ENCODE measurements around the gene F13B. TPM values are rescaled to one million over a fixed set of nuclear protein-coding genes. Genes with fewer than 3 reads are reported as not detected.
"Not testable (repeated sequence)": the region's sequence is repeated elsewhere in the genome, so short reads cannot be mapped to it uniquely, and the experiment has no call there.

The F13B gene
- total and polyA plus RNA-seq, 2 experiments from 2014 or later, result 5.5 to 12.3 TPM

- no peak overlapping the region for H2AFZ ChIP-seq
- no peak overlapping the region for H3K4me3 ChIP-seq
- H3K36me3 ChIP-seq (replicated peaks; ENCODE audit: insufficient read depth, low read depth), result no peaks in the 10 kb centered on the region
- no peak for DNase-seq (ENCODE audit: low spot score)
- no peaks in the 10 kb centered on the region for H4K20me1 ChIP-seq (ENCODE audit: insufficient read depth, poor library complexity, severe bottlenecking)
- H3K79me2 ChIP-seq, result no peaks in the 10 kb centered on the region
- H3K27me3 ChIP-seq, result no peaks in the 10 kb centered on the region
- no peaks in the 10 kb centered on the region for H3K9me3 ChIP-seq (ENCODE audit: low read depth)
- no peak overlapping the region for H3K4me2 ChIP-seq
- TF ChIP-seq CTCF (IDR thresholded peaks at IDR 0.05; ENCODE audit: poor library complexity) (no peak), EZH2phosphoT487 (IDR thresholded peaks at IDR 0.05; ENCODE audit: low read depth, severe bottlenecking, unreplicated experiment) (no peak), EZH2 (IDR thresholded peaks at IDR 0.05; ENCODE audit: borderline replicate concordance) (no peak)
- no peaks in the 10 kb centered on the region for H3K9me2 ChIP-seq (replicated peaks; ENCODE audit: insufficient read depth)
- H3K27ac ChIP-seq, result no peak overlapping the region
- 94% methylated on average over 5 of the region's 5 CpGs for WGBS (ENCODE audit: low lambda C conversion rate, missing lambda C conversion rate)
- H3K4me1 ChIP-seq (ENCODE audit: insufficient read depth), result no peaks in the 10 kb centered on the region
Measured at GRCh38 chr1:197103300-197103699, 36.2 kb upstream of the F13B start.

GRCh38 chr1:197101978-197102377, 34.9 kb upstream of the F13B start:
- 92% methylated on average over 3 of the region's 3 CpGs for WGBS (ENCODE audit: low lambda C conversion rate, missing lambda C conversion rate)
- Histone ChIP-seq H3K4me3 (no peak overlapping the region), H3K79me2 (no peaks in the 10 kb centered on the region), H3K36me3 (replicated peaks; ENCODE audit: insufficient read depth, low read depth) (no peaks in the 10 kb centered on the region), H3K27ac (no peak overlapping the region), H3K27me3 (no peaks in the 10 kb centered on the region), H3K4me1 (ENCODE audit: insufficient read depth) (no peaks in the 10 kb centered on the region), H3K9me3 (ENCODE audit: low read depth) (no peaks in the 10 kb centered on the region), H3K9me2 (replicated peaks; ENCODE audit: insufficient read depth) (no peaks in the 10 kb centered on the region), H3K4me2 (no peak overlapping the region), H2AFZ (no peak overlapping the region), H4K20me1 (ENCODE audit: insufficient read depth, poor library complexity, severe bottlenecking) (no peaks in the 10 kb centered on the region)
- DNase-seq (ENCODE audit: low spot score), result no peak
- TF ChIP-seq CTCF (IDR thresholded peaks at IDR 0.05; ENCODE audit: poor library complexity) (no peak), EZH2 (IDR thresholded peaks at IDR 0.05; ENCODE audit: borderline replicate concordance) (no peak), EZH2phosphoT487 (IDR thresholded peaks at IDR 0.05; ENCODE audit: low read depth, severe bottlenecking, unreplicated experiment) (no peak)

- Histone ChIP-seq H3K79me2 (no peaks in the 10 kb centered on the region), H3K27ac (no peak overlapping the region), H4K20me1 (ENCODE audit: insufficient read depth, poor library complexity, severe bottlenecking) (no peaks in the 10 kb centered on the region), H3K36me3 (replicated peaks; ENCODE audit: insufficient read depth, low read depth) (no peaks in the 10 kb centered on the region), H3K4me2 (no peak overlapping the region), H3K9me3 (ENCODE audit: low read depth) (no peaks in the 10 kb centered on the region), H3K27me3 (no peaks in the 10 kb centered on the region), H3K9me2 (replicated peaks; ENCODE audit: insufficient read depth) (no peaks in the 10 kb centered on the region), H2AFZ (peak overlapping the region; percentile 28), H3K4me3 (no peak overlapping the region), H3K4me1 (ENCODE audit: insufficient read depth) (no peaks in the 10 kb centered on the region)
- no peak for TF ChIP-seq CTCF (IDR thresholded peaks at IDR 0.05; ENCODE audit: poor library complexity)
- no peak for TF ChIP-seq EZH2 (IDR thresholded peaks at IDR 0.05; ENCODE audit: borderline replicate concordance)
- TF ChIP-seq EZH2phosphoT487 (IDR thresholded peaks at IDR 0.05; ENCODE audit: low read depth, severe bottlenecking, unreplicated experiment), result no peak
- DNase-seq (ENCODE audit: low spot score), result no peak
- 99% methylated on average over 3 of the region's 3 CpGs for WGBS (ENCODE audit: low lambda C conversion rate, missing lambda C conversion rate)
Measured at GRCh38 chr1:197100677-197101076, 33.6 kb upstream of the F13B start.

- DNase-seq (ENCODE audit: low spot score), result no peak
- no peaks in the 10 kb centered on the region for H3K9me2 ChIP-seq (replicated peaks; ENCODE audit: insufficient read depth)
- no peaks in the 10 kb centered on the region for H4K20me1 ChIP-seq (ENCODE audit: insufficient read depth, poor library complexity, severe bottlenecking)
- H3K27me3 ChIP-seq, result no peaks in the 10 kb centered on the region
- H3K4me2 ChIP-seq, result no peak overlapping the region
- no peak overlapping the region for H3K27ac ChIP-seq
- no peak for TF ChIP-seq EZH2 (IDR thresholded peaks at IDR 0.05; ENCODE audit: borderline replicate concordance)
- no peak for TF ChIP-seq CTCF (IDR thresholded peaks at IDR 0.05; ENCODE audit: poor library complexity)
- no peak for TF ChIP-seq EZH2phosphoT487 (IDR thresholded peaks at IDR 0.05; ENCODE audit: low read depth, severe bottlenecking, unreplicated experiment)
- H3K4me3 ChIP-seq, result no peak overlapping the region
- no peaks in the 10 kb centered on the region for H3K4me1 ChIP-seq (ENCODE audit: insufficient read depth)
- H3K36me3 ChIP-seq (replicated peaks; ENCODE audit: insufficient read depth, low read depth), result no peaks in the 10 kb centered on the region
- H3K79me2 ChIP-seq, result no peaks in the 10 kb centered on the region
- no peak overlapping the region for H2AFZ ChIP-seq
- no peaks in the 10 kb centered on the region for H3K9me3 ChIP-seq (ENCODE audit: low read depth)
Measured at GRCh38 chr1:197099444-197099843, 32.4 kb upstream of the F13B start.

- not testable (repeated sequence) for H3K4me3 ChIP-seq; H3K4me2 ChIP-seq; H2AFZ ChIP-seq; H3K27me3 ChIP-seq; DNase-seq (ENCODE audit: low spot score); H3K27ac ChIP-seq; H3K4me1 ChIP-seq (ENCODE audit: insufficient read depth); H3K36me3 ChIP-seq (replicated peaks; ENCODE audit: insufficient read depth, low read depth); H4K20me1 ChIP-seq (ENCODE audit: insufficient read depth, poor library complexity, severe bottlenecking); H3K9me2 ChIP-seq (replicated peaks; ENCODE audit: insufficient read depth); H3K79me2 ChIP-seq; H3K9me3 ChIP-seq (ENCODE audit: low read depth)
- WGBS (ENCODE audit: low lambda C conversion rate, missing lambda C conversion rate), result 86% methylated on average over 2 of the region's 2 CpGs
Measured at GRCh38 chr1:197096971-197097370, 29.9 kb upstream of the F13B start.
